Cardiac muscle cell (in vitro differentiated cells and primary cell): Measurements from ENCODE around the gene LYRM7. TPM values are rescaled to one million over a fixed set of nuclear protein-coding genes. Genes with fewer than 3 reads are reported as not detected.

ENCODE experiments used
- DNase-seq, 2 donors: peaks; one replicate each; pipeline versions ENCODE4 v3.0.0 to v3.0.0-alpha.2; 2010 to 2017; ENCODE audit warnings: low read depth in 1 of 2, low spot score in 1 of 2
- H3K27ac ChIP-seq: fragments of 200-600 bp; sonication (generic); 2 replicates; pipeline ENCODE4 v1.5.1; 2016
- H3K27me3 ChIP-seq: fragments of 200-600 bp; sonication (generic); 2 replicates; pipeline ENCODE4 v1.6.0; 2016; ENCODE audit warnings: control low read depth
- H3K36me3 ChIP-seq: fragments of 200-600 bp; sonication (generic); 2 replicates; pipeline ENCODE4 v1.5.1; 2016; ENCODE audit warnings: control low read depth
- H3K4me1 ChIP-seq: fragments of 200-600 bp; sonication (generic); 2 replicates; pipeline ENCODE4 v1.8.1; 2017; ENCODE audit warnings: low read depth, mild to moderate bottlenecking, mixed run types
- H3K4me3 ChIP-seq: fragments of 200-600 bp; sonication (generic); 2 replicates; pipeline ENCODE4 v1.5.1; 2016; ENCODE audit warnings: mild to moderate bottlenecking
- H3K9me3 ChIP-seq: fragments of 200-600 bp; sonication (generic); 2 replicates; pipeline ENCODE4 v1.5.1; 2017; ENCODE audit warnings: low read depth, mild to moderate bottlenecking, control low read depth
- CTCF ChIP-seq: IDR thresholded peaks from 2 replicates; pipeline ENCODE4 v1.5.1; 2012; ENCODE audit warnings: low read depth, mild to moderate bottlenecking, low read length
- polyA plus RNA-seq: library from polyadenylated mRNA; unstranded; fragments of >200 nt; fragmentation: Nextera tagmentation; extraction: Ambion mirVana; gene quantifications from 2 replicates; pipeline ENCODE4 v1.2.1, GENCODE V29; 2016
- total RNA-seq: library from RNA; depleted of rRNA; stranded (reverse); fragments of >200 nt; gene quantifications from 2 replicates; pipeline ENCODE4 v1.2.3, GENCODE V29; 2016

LYRM7 gene
- total and polyA plus RNA-seq, 2 experiments from 2014 or later = 7.1 to 25.5 TPM

- TF ChIP-seq CTCF = no peak
- Histone ChIP-seq H3K4me1 (peaks cover 22% of the 10 kb centered on the region), H3K36me3 (no peaks in the 10 kb centered on the region)
Measured at GRCh38 chr5:131217791-131218190, 47.0 kb downstream of the LYRM7 start.

GRCh38 chr5:131218392-131218791 lies 47.6 kb downstream of the LYRM7 start:
- H3K4me1 ChIP-seq = peaks cover 27% of the 10 kb centered on the region
- H3K27ac ChIP-seq = no peak overlapping the region
- no peak for DNase-seq
- H3K9me3 ChIP-seq = no peaks in the 10 kb centered on the region
- H3K4me3 ChIP-seq = no peak overlapping the region
- no peaks in the 10 kb centered on the region for H3K36me3 ChIP-seq
- TF ChIP-seq CTCF = no peak
- no peaks in the 10 kb centered on the region for H3K27me3 ChIP-seq

More at GRCh38 chr5:131217791-131218190, 47.0 kb downstream of the LYRM7 start:
- Histone ChIP-seq H3K9me3 (no peaks in the 10 kb centered on the region), H3K27ac (no peak overlapping the region), H3K27me3 (no peaks in the 10 kb centered on the region), H3K4me3 (no peak overlapping the region)
- no peak for DNase-seq

GRCh38 chr5:131220566-131220965 lies 49.8 kb downstream of the LYRM7 start:
- no peaks in the 10 kb centered on the region for H3K9me3 ChIP-seq
- no peaks in the 10 kb centered on the region for H3K27me3 ChIP-seq
- H3K27ac ChIP-seq = no peak overlapping the region
- TF ChIP-seq CTCF = no peak
- peaks cover 14% of the 10 kb centered on the region for H3K4me1 ChIP-seq
- no peak overlapping the region for H3K4me3 ChIP-seq
- H3K36me3 ChIP-seq = no peaks in the 10 kb centered on the region
- DNase-seq = no peak

- no peak overlapping the region for H3K4me3 ChIP-seq
- DNase-seq = no peak
- H3K27ac ChIP-seq = no peak overlapping the region
- H3K9me3 ChIP-seq = no peaks in the 10 kb centered on the region
- H3K27me3 ChIP-seq = no peaks in the 10 kb centered on the region
- no peak for TF ChIP-seq CTCF
- peaks cover 11% of the 10 kb centered on the region for H3K4me1 ChIP-seq
- H3K36me3 ChIP-seq = no peaks in the 10 kb centered on the region
Measured at GRCh38 chr5:131221008-131221703, 50.4 kb downstream of the LYRM7 start.

GRCh38 chr5:131221888-131222287 lies 51.1 kb downstream of the LYRM7 start:
- Histone ChIP-seq H3K4me3 (no peak overlapping the region), H3K27ac (no peak overlapping the region), H3K4me1 (peaks cover 11% of the 10 kb centered on the region), H3K9me3 (no peaks in the 10 kb centered on the region), H3K27me3 (no peaks in the 10 kb centered on the region), H3K36me3 (no peaks in the 10 kb centered on the region)
- TF ChIP-seq CTCF = no peak
- DNase-seq = no peak

GRCh38 chr5:131222731-131223130 lies 52.0 kb downstream of the LYRM7 start:
- H3K4me3 ChIP-seq = no peak overlapping the region
- H3K27ac ChIP-seq = no peak overlapping the region
- TF ChIP-seq CTCF = no peak
- H3K9me3 ChIP-seq = no peaks in the 10 kb centered on the region
- no peak for DNase-seq
- H3K4me1 ChIP-seq = peaks cover 11% of the 10 kb centered on the region
- H3K27me3 ChIP-seq = no peaks in the 10 kb centered on the region
- H3K36me3 ChIP-seq = no peaks in the 10 kb centered on the region
